ENCODE data around the gene SEH1L. TPM values are rescaled to one million over a fixed set of nuclear protein-coding genes. Genes with fewer than 3 reads are reported as not detected.

SEH1L gene
- total and polyA plus RNA-seq, 10 of the 15 experiments (the other 5 are each of a cell fraction or from before 2014, with no cell fraction given) = 27.5 to 109 (median 52.8) TPM

DNA sequence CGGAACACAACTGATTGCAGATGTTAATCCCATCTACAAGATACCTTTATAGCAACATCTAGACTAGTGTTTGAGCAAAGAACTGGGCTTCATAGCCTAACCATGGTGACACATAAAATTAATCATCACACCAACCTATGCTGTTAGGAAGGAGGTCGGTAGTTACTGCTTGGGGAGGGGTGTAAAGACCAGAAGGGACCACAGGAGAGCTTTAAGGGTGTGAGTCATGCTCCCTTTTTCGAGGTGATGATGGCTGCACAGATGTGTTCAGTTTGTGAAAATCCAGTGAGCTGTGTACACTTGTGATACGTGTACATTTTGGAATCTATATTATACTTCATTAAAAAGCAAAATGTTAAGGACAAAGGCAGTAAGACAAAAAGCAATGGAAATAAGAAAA is 4.6 kb upstream of the SEH1L start (continued):
- no peak for TF ChIP-seq ZSCAN29 (IDR thresholded peaks at IDR 0.05)
- TF ChIP-seq MTA2 (IDR thresholded peaks at IDR 0.05; ENCODE audit: low read depth) = no peak
- no peak for TF ChIP-seq RELA (IDR thresholded peaks at IDR 0.05; ENCODE audit: borderline replicate concordance, partially characterized antibody)
- no peak for TF ChIP-seq KAT2A (conservative IDR thresholded peaks at IDR 0.05; ENCODE audit: control insufficient read depth, low read depth, low read length)

DNA sequence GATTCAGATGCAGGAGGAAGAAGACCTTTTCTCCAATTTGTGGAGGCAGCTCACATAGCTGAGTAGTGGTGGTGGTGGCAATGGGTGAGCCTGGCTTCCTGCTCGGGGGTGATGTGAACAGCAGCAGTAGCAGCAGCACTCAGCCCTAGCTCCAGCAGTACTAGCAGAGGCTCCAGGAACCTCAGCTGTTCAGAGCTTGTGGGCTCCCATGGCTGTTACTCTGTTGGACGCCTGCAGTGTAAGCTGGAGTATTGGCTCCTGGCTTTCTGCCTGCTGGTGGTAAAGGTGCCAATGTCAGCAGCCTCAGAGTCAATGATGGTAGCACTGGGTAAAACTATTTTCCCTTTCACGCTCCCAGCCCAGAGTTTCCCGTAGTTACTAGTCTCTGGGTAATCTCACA is 3.1 kb upstream of the SEH1L start:
- SMC1A ChIA-PET (ENCODE audit: uncharacterized antibody, unreplicated experiment) = interaction anchor here (1.1 to 2.0 kb wide), 3 partner anchors 10 to 214 kb away, joined by 3 to 7 read pairs (median 5); no protein-coding TSS in a partner anchor
- in situ Hi-C loops (cut with MboI) = loop anchor here (5.0 kb wide), 1 partner anchor 567 kb away; the partner anchor contains the start of gene AFG3L2
- TF ChIP-seq MTA3 (IDR thresholded peaks at IDR 0.05; ENCODE audit: borderline replicate concordance, low read length) (no peak), ATF7 (IDR thresholded peaks at IDR 0.05; ENCODE audit: low read depth) (no peak), ZBTB40 (IDR thresholded peaks at IDR 0.05; ENCODE audit: borderline replicate concordance) (no peak), SMAD1 (IDR thresholded peaks at IDR 0.05; ENCODE audit: low read depth, partially characterized antibody) (no peak), NR2C2 (IDR thresholded peaks at IDR 0.05; ENCODE audit: borderline replicate concordance, control insufficient read depth, insufficient read length, low read depth) (no peak), FOXM1 (IDR thresholded peaks at IDR 0.05; ENCODE audit: low read depth, low read length) (no peak), SUPT20H (IDR thresholded peaks at IDR 0.05; ENCODE audit: borderline replicate concordance, control insufficient read depth, low read depth, low read length) (no peak), CREM (IDR thresholded peaks at IDR 0.05; ENCODE audit: low read depth) (no peak), BHLHE40 (IDR thresholded peaks at IDR 0.05; ENCODE audit: borderline replicate concordance in 1 of 2, low read depth in 2 of 2, low read length in 1 of 2) (no peak), YY1 (IDR thresholded peaks at IDR 0.05; ENCODE audit: low read depth, low read length) (no peak), NFYB (IDR thresholded peaks at IDR 0.05; ENCODE audit: insufficient read depth, low read depth, low read length) (no peak), SUZ12 (IDR thresholded peaks at IDR 0.05; ENCODE audit: unreplicated experiment) (no peak)

More for the DNA sequence above, 3.1 kb upstream of the SEH1L start:
- RAD21 ChIA-PET (ENCODE audit: unreplicated experiment) = interaction anchor here (0.6 to 1.3 kb wide), 3 partner anchors 9 to 686 kb away, joined by 3 read pairs; no protein-coding TSS in a partner anchor
- H3K4me2 ChIP-seq (ENCODE audit: control insufficient read depth, insufficient read depth) = no peak overlapping the region
- H3K79me2 ChIP-seq (ENCODE audit: control insufficient read depth, insufficient read depth, low read length) = peaks cover 8% of the 10 kb centered on the region
- H3K27ac ChIP-seq (ENCODE audit: control insufficient read depth, insufficient read depth) = no peak overlapping the region
- no peaks in the 10 kb centered on the region for H4K20me1 ChIP-seq (ENCODE audit: control insufficient read depth, insufficient read depth)
- DNase-seq (ENCODE audit: low read depth, low spot score) (no peak), ATAC-seq (no peak), FAIRE-seq (no peak)
- no peaks in the 10 kb centered on the region for H3K36me3 ChIP-seq (ENCODE audit: control insufficient read depth in 2 of 2, insufficient read depth in 2 of 2, low read length in 1 of 2)
- no peaks in the 10 kb centered on the region for H3K27me3 ChIP-seq (replicated peaks in 1 of 2; ENCODE audit: control insufficient read depth in 2 of 2, insufficient read depth in 2 of 2, low read length in 1 of 2)
- H3K9me3 ChIP-seq (replicated peaks; ENCODE audit: control insufficient read depth, insufficient read depth, low read length) = no peaks in the 10 kb centered on the region; the same call in 2 of the 3 replicates
- H3K4me1 ChIP-seq (ENCODE audit: control insufficient read depth, insufficient read depth, low read length) = peaks cover 4% of the 10 kb centered on the region; the same call in 1 of the 2 replicates
- intact Hi-C loops (cut with micrococcal nuclease; ENCODE audit: unreplicated experiment) = loop anchor here (5.0 to 10.0 kb wide), 4 partner anchors 57 to 567 kb away; partner anchors contain the start of gene AFG3L2
- BruUV-seq (replicated peaks) = no TSS peak
- no peak overlapping the region for H3K9ac ChIP-seq (ENCODE audit: control insufficient read depth, insufficient read depth, low read length)
- H3K4me3 ChIP-seq = no peak overlapping the region
- CTCF ChIA-PET = interaction anchor here (1.2 kb wide), 2 partner anchors 10 to 215 kb away, joined by 3 to 7 read pairs; no protein-coding TSS in a partner anchor
- H2AFZ ChIP-seq (ENCODE audit: control insufficient read depth, low read depth, low read length) = no peak overlapping the region
- WGBS (ENCODE audit: insufficient coverage, insufficient replicate concordance, low lambda C conversion rate, missing lambda C conversion rate) = 81% methylated on average over 4 of the region's 4 CpGs
- POLR2A ChIA-PET = interaction anchor here (0.6 kb wide), 1 partner anchor 284 kb away, joined by 5 read pairs; no protein-coding TSS in a partner anchor
